SH-SY5Y (cell line): ENCODE measurements around the gene TOB1.

Source experiments
- GATA2 ChIP-seq: IDR thresholded peaks from 2 replicates; pipeline ENCODE4 v1.6.1; 2011; ENCODE audit warnings: mild to moderate bottlenecking, low read depth, low read length
- GATA3 ChIP-seq: IDR thresholded peaks from 2 replicates; pipeline ENCODE4 v1.6.1; 2011; ENCODE audit warnings: low read depth, mild to moderate bottlenecking, low read length, moderate library complexity

GRCh38 chr17:50834429-50835300 lies 31.5 kb downstream of the TOB1 start:
- TF ChIP-seq GATA2 (no peak), GATA3 (no peak)
